Measurements from ENCODE around the gene ESRRB. TPM values are rescaled to one million over a fixed set of nuclear protein-coding genes. Genes with fewer than 3 reads are reported as not detected.

Gene ESRRB
- total RNA-seq, 1 donor from 2014 or later = not detected

- Mint-ChIP-seq H3K27me3 (ENCODE audit: unreplicated experiment) (peaks cover 1% of the 10 kb centered on the region), H3K4me1 (ENCODE audit: unreplicated experiment) (no peaks in the 10 kb centered on the region)
Observed at GRCh38 chr14:76538648-76539008, 162.7 kb downstream of the ESRRB start.

DNA sequence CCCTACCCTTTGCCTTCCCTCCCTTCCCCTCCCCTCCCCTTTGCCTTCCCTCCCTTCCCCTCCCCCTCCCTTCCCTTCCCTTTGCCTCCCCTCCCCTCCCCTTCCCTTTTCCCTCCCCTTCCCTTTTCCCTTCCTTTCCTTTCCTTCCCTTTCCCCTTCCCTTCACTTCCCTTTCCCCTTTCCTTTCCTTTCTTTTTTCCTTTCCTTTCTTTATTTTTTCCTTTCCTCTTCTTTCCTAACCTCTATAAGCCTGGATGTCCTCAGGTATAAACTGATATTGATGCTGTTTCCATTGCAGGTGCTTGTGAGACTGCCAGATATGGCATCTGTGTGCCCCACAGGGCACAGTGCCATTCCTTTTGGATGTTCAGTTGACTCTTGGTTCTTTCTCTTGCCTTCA is 163.2 kb downstream of the ESRRB start:
- Mint-ChIP-seq H3K4me3 (ENCODE audit: unreplicated experiment) (no peak overlapping the region), H3K27me3 (ENCODE audit: unreplicated experiment) (peaks cover 1% of the 10 kb centered on the region), H3K36me3 (ENCODE audit: unreplicated experiment) (no peaks in the 10 kb centered on the region), H3K27ac (ENCODE audit: unreplicated experiment) (no peak overlapping the region), H3K9me3 (ENCODE audit: unreplicated experiment) (no peaks in the 10 kb centered on the region), H3K4me1 (ENCODE audit: unreplicated experiment) (no peaks in the 10 kb centered on the region)
- TF ChIP-seq, protein P1, sequence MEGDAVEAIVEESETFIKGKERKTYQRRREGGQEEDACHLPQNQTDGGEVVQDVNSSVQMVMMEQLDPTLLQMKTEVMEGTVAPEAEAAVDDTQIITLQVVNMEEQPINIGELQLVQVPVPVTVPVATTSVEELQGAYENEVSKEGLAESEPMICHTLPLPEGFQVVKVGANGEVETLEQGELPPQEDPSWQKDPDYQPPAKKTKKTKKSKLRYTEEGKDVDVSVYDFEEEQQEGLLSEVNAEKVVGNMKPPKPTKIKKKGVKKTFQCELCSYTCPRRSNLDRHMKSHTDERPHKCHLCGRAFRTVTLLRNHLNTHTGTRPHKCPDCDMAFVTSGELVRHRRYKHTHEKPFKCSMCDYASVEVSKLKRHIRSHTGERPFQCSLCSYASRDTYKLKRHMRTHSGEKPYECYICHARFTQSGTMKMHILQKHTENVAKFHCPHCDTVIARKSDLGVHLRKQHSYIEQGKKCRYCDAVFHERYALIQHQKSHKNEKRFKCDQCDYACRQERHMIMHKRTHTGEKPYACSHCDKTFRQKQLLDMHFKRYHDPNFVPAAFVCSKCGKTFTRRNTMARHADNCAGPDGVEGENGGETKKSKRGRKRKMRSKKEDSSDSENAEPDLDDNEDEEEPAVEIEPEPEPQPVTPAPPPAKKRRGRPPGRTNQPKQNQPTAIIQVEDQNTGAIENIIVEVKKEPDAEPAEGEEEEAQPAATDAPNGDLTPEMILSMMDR (IDR thresholded peaks at IDR 0.05) = no peak
- no peak for DNase-seq (ENCODE audit: extremely low spot score, unreplicated experiment)

More at GRCh38 chr14:76538648-76539008, 162.7 kb downstream of the ESRRB start:
- H3K27ac Mint-ChIP-seq (ENCODE audit: unreplicated experiment) = no peak overlapping the region
- no peaks in the 10 kb centered on the region for H3K36me3 Mint-ChIP-seq (ENCODE audit: unreplicated experiment)
- DNase-seq (ENCODE audit: extremely low spot score, unreplicated experiment) = no peak
- H3K9me3 Mint-ChIP-seq (ENCODE audit: unreplicated experiment) = no peaks in the 10 kb centered on the region
- no peak overlapping the region for H3K4me3 Mint-ChIP-seq (ENCODE audit: unreplicated experiment)
- TF ChIP-seq, protein P1 (IDR thresholded peaks at IDR 0.05) = no peak

DNA sequence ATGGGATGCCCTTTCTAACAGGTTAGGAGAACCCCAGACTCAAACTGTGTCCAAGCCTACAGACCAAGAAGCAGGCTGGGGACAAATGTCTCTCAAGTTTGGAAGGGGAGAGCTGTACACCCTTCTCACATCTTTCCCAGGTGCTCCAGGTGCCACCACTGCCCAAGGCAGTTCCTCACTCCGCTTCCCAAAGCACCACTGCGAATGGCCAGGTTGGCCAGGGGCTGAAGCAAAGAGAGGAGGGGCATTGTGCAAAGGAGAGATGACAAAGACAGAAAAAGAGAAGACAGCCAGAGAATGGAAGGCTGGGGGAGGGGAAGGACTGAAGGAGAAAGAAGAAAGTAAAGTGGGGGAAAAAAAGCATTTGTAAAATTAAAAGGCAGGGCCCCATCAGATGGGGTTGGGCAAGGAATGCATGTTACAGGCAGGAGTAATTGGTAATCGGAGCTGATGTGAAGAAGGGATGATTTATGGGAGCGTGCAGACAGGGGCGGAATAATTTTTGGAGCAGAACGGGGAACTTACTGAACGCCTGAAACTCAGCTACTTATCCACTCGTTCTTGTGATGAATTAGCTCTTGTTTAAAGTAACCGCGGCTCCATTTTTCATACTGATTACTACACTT is 165.8 kb downstream of the ESRRB start:
- Mint-ChIP-seq H3K9me3 (ENCODE audit: unreplicated experiment) (no peaks in the 10 kb centered on the region), H3K4me1 (ENCODE audit: unreplicated experiment) (no peaks in the 10 kb centered on the region), H3K4me3 (ENCODE audit: unreplicated experiment) (no peak overlapping the region), H3K27ac (ENCODE audit: unreplicated experiment) (no peak overlapping the region), H3K27me3 (ENCODE audit: unreplicated experiment) (peaks cover 1% of the 10 kb centered on the region), H3K36me3 (ENCODE audit: unreplicated experiment) (no peaks in the 10 kb centered on the region)
- TF ChIP-seq, protein P1 (IDR thresholded peaks at IDR 0.05) = no peak
- DNase-seq (ENCODE audit: extremely low spot score, unreplicated experiment) = no peak

DNA sequence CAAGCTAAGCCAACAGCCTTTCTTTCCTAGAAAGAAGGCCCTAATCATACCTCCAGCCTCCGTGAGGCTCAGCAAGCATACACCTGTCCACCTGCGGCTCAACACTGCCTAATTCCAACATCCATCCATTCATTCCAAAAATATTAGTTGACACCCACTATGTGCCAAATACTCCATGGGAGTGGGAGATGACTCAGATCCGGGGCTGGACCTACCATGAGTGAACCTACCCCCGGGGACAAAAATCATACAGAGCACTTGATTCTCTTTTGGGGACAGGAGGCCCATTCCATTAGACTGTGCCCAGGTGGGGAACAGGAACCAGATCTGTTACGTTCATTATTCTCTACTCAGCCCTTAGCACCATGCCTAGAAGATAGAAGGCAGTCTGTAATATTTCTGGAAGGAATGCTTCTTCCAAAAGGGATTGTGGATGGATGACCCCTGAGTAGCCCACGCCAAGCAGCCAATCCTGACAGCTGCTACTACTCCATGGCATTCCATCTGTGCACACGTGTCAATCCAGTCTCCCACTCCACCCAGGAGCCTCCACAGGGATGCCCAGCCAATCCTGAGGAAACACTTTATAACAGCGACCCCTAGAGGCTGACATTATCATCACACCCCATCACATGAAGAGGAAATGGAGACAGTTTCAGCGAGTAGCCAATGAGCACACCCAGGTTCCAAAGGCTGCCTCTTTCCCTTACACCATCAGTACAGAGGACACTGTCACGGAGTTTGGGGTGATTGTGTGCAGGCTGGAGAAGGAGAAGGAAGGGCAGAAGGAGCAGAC is 170.7 kb downstream of the ESRRB start:
- no peak for DNase-seq (ENCODE audit: extremely low spot score, unreplicated experiment)
- TF ChIP-seq, protein P1 (IDR thresholded peaks at IDR 0.05) = peak; percentile 38
- no peak overlapping the region for H3K4me3 Mint-ChIP-seq (ENCODE audit: unreplicated experiment)
- no peaks in the 10 kb centered on the region for H3K36me3 Mint-ChIP-seq (ENCODE audit: unreplicated experiment)
- no peaks in the 10 kb centered on the region for H3K9me3 Mint-ChIP-seq (ENCODE audit: unreplicated experiment)
- no peak overlapping the region for H3K27ac Mint-ChIP-seq (ENCODE audit: unreplicated experiment)
- H3K27me3 Mint-ChIP-seq (ENCODE audit: unreplicated experiment) = peaks cover 1% of the 10 kb centered on the region
- H3K4me1 Mint-ChIP-seq (ENCODE audit: unreplicated experiment) = no peaks in the 10 kb centered on the region

- no peaks in the 10 kb centered on the region for H3K36me3 Mint-ChIP-seq (ENCODE audit: unreplicated experiment)
- no peaks in the 10 kb centered on the region for H3K4me1 Mint-ChIP-seq (ENCODE audit: unreplicated experiment)
- H3K9me3 Mint-ChIP-seq (ENCODE audit: unreplicated experiment) = no peaks in the 10 kb centered on the region
- peaks cover 3% of the 10 kb centered on the region for H3K27me3 Mint-ChIP-seq (ENCODE audit: unreplicated experiment)
- no peak for DNase-seq (ENCODE audit: extremely low spot score, unreplicated experiment)
- TF ChIP-seq, protein P1 (IDR thresholded peaks at IDR 0.05) = no peak
- no peak overlapping the region for H3K27ac Mint-ChIP-seq (ENCODE audit: unreplicated experiment)
- H3K4me3 Mint-ChIP-seq (ENCODE audit: unreplicated experiment) = no peak overlapping the region
Observed at GRCh38 chr14:76547831-76548230, 171.9 kb downstream of the ESRRB start.

Measured in osteocyte (in vitro differentiated cells).